HG03135 (cell line): Measurements from ENCODE around the gene CSTF2.
"Not testable (repeated sequence)": the region's sequence is repeated elsewhere in the genome, so short reads cannot be mapped to it uniquely, and the experiment has no call there.

ENCODE experiments used
- ATAC-seq: cut with Tn5 transposase; IDR thresholded peaks from one replicate; pipeline ENCODE4 v1.9.1; 2021; ENCODE audit warnings: mild to moderate bottlenecking, moderate library complexity; ENCODE audit not compliant: unreplicated experiment

Gene CSTF2

GRCh38 chrX:100819837-100820666, at the start of gene CSTF2:
Gene CSTF2, plus strand, starts transcription at chrX:100820391. Its CDS starts 26 bp downstream, at chrX:100820417.
- ATAC-seq: peak; percentile 99

DNA sequence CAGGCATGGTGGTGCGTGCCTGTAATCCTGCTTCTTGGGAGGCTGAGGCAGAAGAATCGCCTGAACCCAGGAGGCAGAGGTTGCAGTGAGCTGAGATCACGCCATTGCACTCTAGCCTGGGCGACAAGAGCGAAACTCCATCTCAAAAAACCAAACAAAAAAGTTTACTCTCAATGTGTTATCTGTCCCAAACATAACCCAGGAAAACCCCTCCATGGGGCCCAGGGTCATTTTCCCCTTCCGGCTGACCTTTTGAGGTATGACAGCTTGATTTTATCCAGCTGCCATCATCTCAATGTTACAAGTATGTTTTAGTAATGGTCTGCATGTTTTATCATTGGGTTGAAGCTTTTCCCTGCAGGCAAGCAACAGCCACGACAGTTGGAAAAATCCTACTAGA, 23.8 kb upstream of the CSTF2 start:
- ATAC-seq: not testable (repeated sequence)

DNA sequence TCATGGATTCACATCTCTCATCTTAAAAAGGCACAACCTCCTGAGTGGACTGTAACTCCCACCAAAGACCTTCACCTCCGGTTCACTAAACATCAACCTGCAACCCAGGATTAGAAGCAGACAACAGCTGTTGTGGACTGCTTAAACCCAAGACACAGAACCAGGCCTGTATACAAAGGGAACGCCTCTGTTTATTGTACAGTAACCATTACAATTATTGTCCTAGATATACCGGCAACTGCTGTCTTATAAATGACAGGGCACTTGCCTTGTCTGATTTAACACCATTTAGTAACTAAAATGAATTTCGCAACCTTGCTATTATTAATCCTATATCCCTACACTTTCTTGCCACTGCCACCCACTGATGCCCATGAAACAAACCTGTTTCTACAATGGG, 22.8 kb upstream of the CSTF2 start:
- ATAC-seq: no peak

DNA sequence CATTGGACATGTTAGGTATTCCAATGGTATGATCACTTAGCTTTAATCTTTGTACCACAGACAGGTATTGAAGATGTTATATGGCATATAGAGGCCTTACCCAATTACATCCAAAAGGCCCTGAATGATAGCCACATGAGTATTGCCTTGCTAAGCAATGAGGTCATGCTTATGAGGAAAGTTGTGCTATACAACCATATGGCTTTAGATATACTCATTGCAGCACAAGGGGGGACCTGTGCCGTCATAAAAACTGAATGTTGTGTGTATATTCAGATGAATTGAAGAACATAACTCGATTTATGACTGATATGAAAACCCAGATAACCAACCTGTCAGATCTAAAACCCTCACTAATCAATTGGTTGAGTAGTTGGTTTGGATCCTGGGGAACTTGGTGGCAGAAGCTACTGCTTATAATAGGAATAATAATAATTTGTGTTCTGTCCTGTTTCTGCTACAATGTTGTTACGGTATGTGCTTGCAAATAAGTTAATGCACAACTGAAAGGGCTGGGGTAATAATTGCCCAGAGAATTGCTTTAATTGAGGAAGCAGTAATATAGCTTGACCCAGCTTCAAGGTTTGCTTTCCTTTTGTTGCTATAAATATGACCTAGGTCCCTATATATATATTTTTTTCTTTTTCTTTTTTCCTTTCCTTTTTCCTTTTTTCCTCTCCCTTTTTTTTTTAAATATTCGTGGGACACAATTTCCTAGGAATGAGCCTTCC, 21.5 kb upstream of the CSTF2 start:
- no peak for ATAC-seq

- ATAC-seq: no peak
Observed at GRCh38 chrX:100802843-100803242, 17.3 kb upstream of the CSTF2 start.

DNA sequence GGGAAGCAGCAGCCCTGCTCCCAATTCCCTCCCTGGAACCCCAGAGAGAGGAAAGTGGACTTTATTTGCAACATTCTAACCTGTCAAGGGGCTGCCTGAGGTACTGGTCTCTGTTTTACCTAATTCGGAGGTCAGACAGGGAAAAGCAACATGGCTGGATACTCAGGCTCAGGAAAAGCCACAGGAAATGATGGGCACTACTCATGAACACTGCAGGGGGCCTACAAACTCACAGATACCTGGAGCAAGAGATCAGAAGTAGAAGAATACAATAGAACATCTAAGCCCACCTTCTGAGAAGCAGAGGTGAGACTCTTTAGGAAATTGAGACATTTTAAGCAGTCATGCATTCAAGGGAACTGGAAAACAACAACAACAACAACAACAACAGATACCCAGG, 15.4 kb upstream of the CSTF2 start:
- ATAC-seq: no peak

DNA sequence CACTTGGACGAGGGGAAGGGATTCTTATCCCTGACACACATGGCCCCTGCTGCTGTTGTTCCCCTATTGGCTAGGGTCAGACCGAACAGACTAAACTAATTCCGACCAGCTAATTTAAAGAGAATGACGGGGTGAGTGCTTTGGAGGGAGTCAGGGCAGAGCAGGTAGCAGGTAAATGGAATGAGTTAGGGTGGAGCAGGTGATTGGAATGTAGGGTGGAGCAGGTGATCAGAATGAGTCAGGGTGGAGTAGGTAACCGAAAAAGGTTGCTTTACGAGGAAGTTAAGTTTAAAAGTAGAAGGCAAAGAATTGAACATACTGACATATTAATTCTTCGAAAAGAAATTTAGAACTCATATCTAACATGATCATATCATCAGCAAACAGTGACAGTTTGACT, 11.9 kb upstream of the CSTF2 start:
- ATAC-seq: not testable (repeated sequence)

DNA sequence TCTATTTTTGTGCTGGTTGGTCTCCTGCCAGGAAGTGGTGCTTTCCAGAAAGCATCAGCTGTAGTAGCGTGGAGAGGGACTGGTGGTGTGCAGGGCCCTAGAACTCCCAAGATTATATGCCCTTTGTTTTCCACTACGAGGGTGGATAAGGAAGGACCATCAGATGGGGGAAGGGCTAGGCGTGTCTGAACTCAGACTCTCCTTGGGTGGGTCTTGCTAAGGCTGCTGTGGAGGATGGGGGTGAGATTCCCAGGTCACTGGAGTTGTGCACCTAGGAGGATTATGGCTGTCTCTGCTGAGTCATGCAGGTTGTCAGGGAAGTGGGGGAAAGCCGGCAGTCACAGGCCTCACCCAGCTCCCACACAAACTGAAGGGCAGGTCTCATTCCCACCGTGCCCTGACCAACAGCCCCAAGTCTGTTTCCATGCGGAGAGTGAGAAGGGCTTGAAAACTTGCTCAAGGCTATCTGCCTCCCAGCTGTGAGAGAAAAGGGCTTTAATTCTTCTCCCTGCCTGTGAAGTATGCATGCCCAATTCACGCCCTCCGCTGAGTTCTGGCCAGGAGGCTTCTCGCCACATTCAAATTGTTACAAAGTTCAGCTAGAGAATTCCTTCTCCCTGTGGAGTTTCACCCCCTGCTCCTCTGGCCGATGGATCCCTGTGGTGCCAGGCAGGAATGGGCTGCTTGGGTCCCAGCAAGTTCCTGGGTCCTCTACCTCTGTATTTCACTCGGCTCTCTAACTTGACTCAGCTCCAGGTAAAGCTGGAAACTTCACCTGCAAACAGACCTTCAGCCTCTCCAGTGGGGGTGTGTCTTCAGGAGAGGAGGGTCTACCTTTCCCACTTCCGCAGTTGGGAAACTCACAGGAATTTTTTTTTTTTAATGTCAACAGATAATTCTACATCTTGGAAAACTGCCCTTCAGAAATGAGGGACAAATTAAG, 7.7 kb upstream of the CSTF2 start:
- no peak for ATAC-seq

DNA sequence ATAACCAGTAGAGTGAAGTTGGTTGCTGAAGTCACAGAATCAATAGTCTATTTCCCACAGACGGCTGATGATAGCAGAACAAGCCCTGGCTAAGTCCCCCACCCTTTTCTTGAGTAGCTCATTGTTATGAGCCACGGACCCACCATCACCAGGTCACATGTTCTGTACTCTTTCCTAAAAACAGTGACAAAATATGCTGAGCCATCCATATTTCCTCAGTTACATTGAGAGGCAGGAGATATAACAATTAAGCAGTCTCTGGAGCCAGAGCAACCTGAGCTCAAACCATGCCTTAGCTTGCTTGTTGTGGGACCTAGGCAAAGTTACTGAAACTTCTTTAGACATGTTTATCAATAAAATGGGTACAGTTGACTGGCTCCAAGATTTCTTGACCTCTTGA, 2.9 kb upstream of the CSTF2 start:
- no peak for ATAC-seq

DNA sequence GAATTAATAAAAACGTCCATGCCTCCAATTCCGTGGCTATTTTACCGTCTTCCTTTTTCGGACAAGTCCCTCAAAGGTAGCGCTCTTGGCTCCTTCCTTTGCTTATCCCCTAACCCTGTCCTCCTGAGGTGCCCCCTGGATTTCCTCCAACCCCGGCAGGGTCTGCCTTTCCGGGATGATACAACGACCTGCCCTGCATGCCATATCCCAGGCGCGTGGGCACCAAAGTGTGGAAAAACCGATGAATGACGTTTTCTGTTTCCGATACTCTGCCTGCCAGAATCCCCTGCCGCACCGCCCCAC, 706 bp upstream of the CSTF2 start:
- ATAC-seq: no peak

GRCh38 chrX:100829730-100830129, 9.5 kb downstream of the CSTF2 start:
- peak; percentile 70 for ATAC-seq

- ATAC-seq: no peak
Observed at GRCh38 chrX:100830143-100830542, 10.0 kb downstream of the CSTF2 start.

- no peak for ATAC-seq
Observed at GRCh38 chrX:100830547-100830946, 10.4 kb downstream of the CSTF2 start.

- ATAC-seq: no peak
Observed at GRCh38 chrX:100831219-100831946, 11.2 kb downstream of the CSTF2 start.

DNA sequence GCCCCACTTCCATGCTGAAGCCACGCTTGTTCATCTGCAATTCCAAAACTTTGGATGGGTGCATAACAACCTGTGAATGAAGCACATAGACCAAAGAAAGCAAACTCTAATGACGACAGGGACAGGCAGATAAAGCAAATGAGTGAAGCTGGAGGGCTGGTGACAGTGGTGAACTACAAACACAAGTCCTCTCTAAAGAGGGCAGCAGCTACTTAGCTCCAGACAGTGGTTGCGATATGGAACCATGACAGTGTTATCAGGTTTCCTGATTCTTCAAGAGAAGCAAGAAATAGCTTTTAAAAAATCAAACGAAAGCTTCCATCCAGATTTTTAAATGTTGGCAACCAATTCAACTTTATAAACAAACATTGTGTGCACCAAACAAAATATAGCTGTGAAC, 30.1 kb downstream of the CSTF2 start:
- no peak for ATAC-seq

DNA sequence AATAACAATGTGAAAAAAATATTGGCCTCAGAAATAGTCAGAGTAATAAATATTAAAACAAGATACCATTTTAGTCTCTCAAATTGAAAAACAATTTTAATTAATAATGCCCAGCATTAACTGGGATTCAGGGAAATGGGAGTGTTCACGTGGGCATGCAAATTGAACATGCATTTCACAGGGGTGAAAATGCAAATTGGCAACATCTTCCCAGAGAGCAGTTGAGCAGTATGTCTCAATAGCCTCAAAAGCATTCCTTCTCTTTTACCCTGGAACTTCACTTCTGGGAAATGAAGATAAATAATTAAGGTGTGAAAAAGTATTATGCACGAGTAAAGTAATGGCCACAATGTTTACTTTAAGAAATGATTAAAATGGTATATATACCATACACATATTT, 32.6 kb downstream of the CSTF2 start:
- no peak for ATAC-seq

GRCh38 chrX:100863326-100863864, 43.2 kb downstream of the CSTF2 start:
- no peak for ATAC-seq

GRCh38 chrX:100864657-100865391, 44.6 kb downstream of the CSTF2 start:
- ATAC-seq: no peak

GRCh38 chrX:100868273-100868672, 48.1 kb downstream of the CSTF2 start:
- no peak for ATAC-seq

DNA sequence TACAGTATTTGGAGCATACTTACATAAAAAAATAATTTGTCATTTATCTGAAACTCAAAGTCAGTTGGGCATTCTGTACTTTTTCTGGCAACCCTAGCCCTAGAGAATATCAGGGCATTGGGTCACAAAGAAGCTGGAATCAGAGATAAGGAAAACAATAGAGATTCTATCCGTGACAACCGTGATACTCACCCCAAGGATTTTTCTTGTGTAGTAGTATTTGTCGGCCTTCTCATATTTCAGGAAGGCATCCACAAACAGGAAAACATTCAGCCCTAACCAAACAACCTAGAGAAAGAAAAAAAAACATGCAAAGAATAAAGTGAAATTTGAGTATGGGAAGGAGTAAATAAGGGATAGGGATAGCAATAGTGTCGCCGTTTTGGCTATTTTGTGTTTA, 50.3 kb downstream of the CSTF2 start:
- ATAC-seq: no peak
